ENCODE measurements around the gene RTL9.

RTL9 gene

GRCh38 chrX:110407910-110408545, 49.4 kb downstream of the RTL9 start:
- DNase-seq, result no peak

All from NCI-H524 treated with DMSO at 0.1 percent for 48 hours (cell line).